ENCODE measurements around the gene SP1.
"Not testable (repeated sequence)": the region's sequence is repeated elsewhere in the genome, so short reads cannot be mapped to it uniquely, and the experiment has no call there.

The SP1 gene

GRCh38 chr12:53399896-53400295, 19.9 kb downstream of the SP1 start:
- ChIA-PET CTCF (interaction anchor here (2.3 kb wide), 1 partner anchor 11 kb away, joined by 9 read pairs; no protein-coding TSS in a partner anchor), POLR2A (no interaction called here)
- no peak overlapping the region for H3K27ac ChIP-seq (ENCODE audit: insufficient read depth in 1 of 2, low read depth in 1 of 2, low read length in 2 of 2, poor library complexity in 1 of 2, severe bottlenecking in 2 of 2)
- H3K4me3 ChIP-seq (ENCODE audit: control insufficient read depth in 1 of 7, extremely low read depth in 1 of 7, insufficient read depth in 4 of 7, low read depth in 2 of 7, low read length in 6 of 7), result no peak overlapping the region
- H3K9me3 ChIP-seq (ENCODE audit: control extremely low read depth in 1 of 5, control insufficient read depth in 4 of 5, insufficient read depth in 2 of 5, low read depth in 1 of 5, low read length in 4 of 5), result no peaks in the 10 kb centered on the region
- H3K4me1 ChIP-seq (ENCODE audit: control extremely low read depth in 1 of 4, control insufficient read depth in 4 of 4, insufficient read depth in 4 of 4, low read length in 3 of 4), result no peaks in the 10 kb centered on the region
- no peaks in the 10 kb centered on the region for H3K27me3 ChIP-seq (replicated peaks in 2 of 5; ENCODE audit: control insufficient read depth in 4 of 5, insufficient read depth in 5 of 5, low read length in 4 of 5)
- DNase-seq, result no peak
- 96% methylated on average over 6 of the region's 7 CpGs for WGBS (ENCODE audit: insufficient coverage)
- H3K36me3 ChIP-seq (ENCODE audit: control insufficient read depth in 4 of 4, insufficient read depth in 4 of 4, low read length in 3 of 4), result peaks cover 3 to 26% (median 8%) of the 10 kb centered on the region in 4 experiments

GRCh38 chr12:53402351-53402750, 22.4 kb downstream of the SP1 start:
- H3K27ac ChIP-seq (ENCODE audit: insufficient read depth in 1 of 2, low read depth in 1 of 2, low read length in 2 of 2, poor library complexity in 1 of 2, severe bottlenecking in 2 of 2); DNase-seq; H3K27me3 ChIP-seq (replicated peaks in 2 of 5; ENCODE audit: control insufficient read depth in 4 of 5, insufficient read depth in 5 of 5, low read length in 4 of 5); H3K4me1 ChIP-seq (ENCODE audit: control extremely low read depth in 1 of 4, control insufficient read depth in 4 of 4, insufficient read depth in 4 of 4, low read length in 3 of 4); H3K4me3 ChIP-seq (ENCODE audit: control insufficient read depth in 1 of 7, extremely low read depth in 1 of 7, insufficient read depth in 4 of 7, low read depth in 2 of 7, low read length in 6 of 7); POLR2A ChIA-PET; H3K9me3 ChIP-seq (ENCODE audit: control extremely low read depth in 1 of 5, control insufficient read depth in 4 of 5, insufficient read depth in 2 of 5, low read depth in 1 of 5, low read length in 4 of 5): not testable (repeated sequence)
- 99% methylated on average over 14 of the region's 16 CpGs for whole genome bisulfite sequencing (ENCODE audit: insufficient coverage)
- peaks cover 2 to 35% (median 8%) of the 10 kb centered on the region in 4 experiments for H3K36me3 ChIP-seq (ENCODE audit: control insufficient read depth in 4 of 4, insufficient read depth in 4 of 4, low read length in 3 of 4)
- CTCF ChIA-PET, result interaction anchor here (0.6 to 2.3 kb wide), 5 partner anchors 8 to 79 kb away, joined by 3 to 9 read pairs (median 3); no protein-coding TSS in a partner anchor

- WGBS (ENCODE audit: insufficient coverage), result 100% methylated on average over 3 of the region's 7 CpGs
- no peak for DNase-seq
- ChIA-PET CTCF (interaction anchor here (1.6 kb wide), 1 partner anchor 58 kb away, joined by 3 read pairs; no protein-coding TSS in a partner anchor), POLR2A (no interaction called here)
- no peaks in the 10 kb centered on the region for H3K4me1 ChIP-seq (ENCODE audit: control extremely low read depth in 1 of 4, control insufficient read depth in 4 of 4, insufficient read depth in 4 of 4, low read length in 3 of 4)
- H3K27ac ChIP-seq (ENCODE audit: insufficient read depth in 1 of 2, low read depth in 1 of 2, low read length in 2 of 2, poor library complexity in 1 of 2, severe bottlenecking in 2 of 2), result no peak overlapping the region
- peaks cover 2 to 35% (median 8%) of the 10 kb centered on the region in 4 experiments for H3K36me3 ChIP-seq (ENCODE audit: control insufficient read depth in 4 of 4, insufficient read depth in 4 of 4, low read length in 3 of 4)
- H3K4me3 ChIP-seq (ENCODE audit: control insufficient read depth in 1 of 7, extremely low read depth in 1 of 7, insufficient read depth in 4 of 7, low read depth in 2 of 7, low read length in 6 of 7), result no peak overlapping the region
- H3K27me3 ChIP-seq (replicated peaks in 2 of 5; ENCODE audit: control insufficient read depth in 4 of 5, insufficient read depth in 5 of 5, low read length in 4 of 5), result no peaks in the 10 kb centered on the region
- H3K9me3 ChIP-seq (ENCODE audit: control extremely low read depth in 1 of 5, control insufficient read depth in 4 of 5, insufficient read depth in 2 of 5, low read depth in 1 of 5, low read length in 4 of 5), result no peaks in the 10 kb centered on the region
These were observed 22.9 kb downstream of the SP1 start for GRCh38 chr12:53402871-53403270.

GRCh38 chr12:53410951-53411350, 31.0 kb downstream of the SP1 start:
- peaks cover 28 to 50% (median 41%) of the 10 kb centered on the region in 4 experiments for H3K36me3 ChIP-seq (ENCODE audit: control insufficient read depth in 4 of 4, insufficient read depth in 4 of 4, low read length in 3 of 4)
- peaks cover 0 to 29% (median 18%) of the 10 kb centered on the region in 4 experiments for H3K4me1 ChIP-seq (ENCODE audit: control extremely low read depth in 1 of 4, control insufficient read depth in 4 of 4, insufficient read depth in 4 of 4, low read length in 3 of 4)
- no peak for DNase-seq
- ChIA-PET POLR2A (no interaction called here), CTCF (interaction anchor here (0.8 to 3.2 kb wide), 7 partner anchors 10 to 198 kb away, joined by 3 to 20 read pairs (median 3); no protein-coding TSS in a partner anchor)
- H3K9me3 ChIP-seq (ENCODE audit: control extremely low read depth in 1 of 5, control insufficient read depth in 4 of 5, insufficient read depth in 2 of 5, low read depth in 1 of 5, low read length in 4 of 5), result no peaks in the 10 kb centered on the region
- H3K27ac ChIP-seq (ENCODE audit: insufficient read depth in 1 of 2, low read depth in 1 of 2, low read length in 2 of 2, poor library complexity in 1 of 2, severe bottlenecking in 2 of 2), result no peak overlapping the region
- 97% methylated on average over 5 of the region's 5 CpGs for WGBS (ENCODE audit: insufficient coverage)
- H3K4me3 ChIP-seq (ENCODE audit: control insufficient read depth in 1 of 7, extremely low read depth in 1 of 7, insufficient read depth in 4 of 7, low read depth in 2 of 7, low read length in 6 of 7), result no peak overlapping the region
- no peaks in the 10 kb centered on the region for H3K27me3 ChIP-seq (replicated peaks in 2 of 5; ENCODE audit: control insufficient read depth in 4 of 5, insufficient read depth in 5 of 5, low read length in 4 of 5)

GRCh38 chr12:53413485-53414204, 33.7 kb downstream of the SP1 start:
- no CpG with 5 or more reads among the region's 3 CpGs for WGBS (ENCODE audit: insufficient coverage)
- H3K4me3 ChIP-seq (ENCODE audit: control insufficient read depth in 1 of 7, extremely low read depth in 1 of 7, insufficient read depth in 4 of 7, low read depth in 2 of 7, low read length in 6 of 7), result no peak overlapping the region
- CTCF ChIA-PET, result interaction anchor here (0.7 to 2.5 kb wide), 6 partner anchors 22 to 95 kb away, joined by 3 to 16 read pairs (median 7); partner anchors contain the start of gene AAAS
- no peaks in the 10 kb centered on the region for H3K9me3 ChIP-seq (ENCODE audit: control extremely low read depth in 1 of 5, control insufficient read depth in 4 of 5, insufficient read depth in 2 of 5, low read depth in 1 of 5, low read length in 4 of 5)
- peaks cover 25 to 36% (median 33%) of the 10 kb centered on the region in 4 experiments for H3K36me3 ChIP-seq (ENCODE audit: control insufficient read depth in 4 of 4, insufficient read depth in 4 of 4, low read length in 3 of 4)
- DNase-seq, result no peak
- no peaks in the 10 kb centered on the region for H3K27me3 ChIP-seq (replicated peaks in 2 of 5; ENCODE audit: control insufficient read depth in 4 of 5, insufficient read depth in 5 of 5, low read length in 4 of 5)
- no peak overlapping the region for H3K27ac ChIP-seq (ENCODE audit: insufficient read depth in 1 of 2, low read depth in 1 of 2, low read length in 2 of 2, poor library complexity in 1 of 2, severe bottlenecking in 2 of 2)
- peaks cover 0 to 48% (median 31%) of the 10 kb centered on the region in 4 experiments for H3K4me1 ChIP-seq (ENCODE audit: control extremely low read depth in 1 of 4, control insufficient read depth in 4 of 4, insufficient read depth in 4 of 4, low read length in 3 of 4)
- POLR2A ChIA-PET, result interaction anchor here (1.3 kb wide), 1 partner anchor 12 kb away, joined by 3 read pairs; no protein-coding TSS in a partner anchor

GRCh38 chr12:53414756-53415417, 34.9 kb downstream of the SP1 start:
- Histone ChIP-seq H3K4me3 (ENCODE audit: control insufficient read depth in 1 of 7, extremely low read depth in 1 of 7, insufficient read depth in 4 of 7, low read depth in 2 of 7, low read length in 6 of 7) (no peak overlapping the region), H3K9me3 (ENCODE audit: control extremely low read depth in 1 of 5, control insufficient read depth in 4 of 5, insufficient read depth in 2 of 5, low read depth in 1 of 5, low read length in 4 of 5) (no peaks in the 10 kb centered on the region), H3K27me3 (replicated peaks in 2 of 5; ENCODE audit: control insufficient read depth in 4 of 5, insufficient read depth in 5 of 5, low read length in 4 of 5) (no peaks in the 10 kb centered on the region), H3K4me1 (ENCODE audit: control extremely low read depth in 1 of 4, control insufficient read depth in 4 of 4, insufficient read depth in 4 of 4, low read length in 3 of 4) (peaks cover 0 to 48% (median 31%) of the 10 kb centered on the region in 4 experiments), H3K27ac (ENCODE audit: insufficient read depth in 1 of 2, low read depth in 1 of 2, low read length in 2 of 2, poor library complexity in 1 of 2, severe bottlenecking in 2 of 2) (peak overlapping the region in 1 of 2 experiments; percentile 3), H3K36me3 (ENCODE audit: control insufficient read depth in 4 of 4, insufficient read depth in 4 of 4, low read length in 3 of 4) (peaks cover 17 to 30% (median 23%) of the 10 kb centered on the region in 4 experiments)
- POLR2A ChIA-PET, result no interaction called here
- CTCF ChIA-PET, result interaction anchor here (0.7 to 2.5 kb wide), 13 partner anchors 10 to 203 kb away, joined by 3 to 16 read pairs (median 4); partner anchors contain the start of gene AAAS
- 51% methylated on average over 3 of the region's 3 CpGs for WGBS (ENCODE audit: insufficient coverage)
- DNase-seq, result no peak
